ENCODE results near the gene IGF2R.
"Not testable (repeated sequence)": the region's sequence is repeated elsewhere in the genome, so short reads cannot be mapped to it uniquely, and the experiment has no call there.

Gene IGF2R

GRCh38 chr6:159968295-159969203 lies at the start of gene IGF2R:
TSS of gene IGF2R (plus strand) at chr6:159969082. CDS start at chr6:159969247, 165 bp downstream.
- peak; percentile 92 for DNase-seq (ENCODE audit: low spot score)

GRCh38 chr6:159919800-159920199 lies 49.1 kb upstream of the IGF2R start:
- no peak for DNase-seq (ENCODE audit: low spot score)

- not testable (repeated sequence) for DNase-seq (ENCODE audit: low spot score)
Measured at GRCh38 chr6:159924150-159924549, 44.7 kb upstream of the IGF2R start.

GRCh38 chr6:159926542-159927203 lies 42.2 kb upstream of the IGF2R start:
- DNase-seq (ENCODE audit: low spot score) = no peak

- DNase-seq (ENCODE audit: low spot score) = peak; percentile 43
Measured at GRCh38 chr6:159929819-159930218, 39.1 kb upstream of the IGF2R start.

GRCh38 chr6:159931112-159931511 lies 37.8 kb upstream of the IGF2R start:
- DNase-seq (ENCODE audit: low spot score) = peak; percentile 92

GRCh38 chr6:159931846-159932245 lies 37.0 kb upstream of the IGF2R start:
- no peak for DNase-seq (ENCODE audit: low spot score)

GRCh38 chr6:159933077-159933476 lies 35.8 kb upstream of the IGF2R start:
- no peak for DNase-seq (ENCODE audit: low spot score)

GRCh38 chr6:159934181-159934580 lies 34.7 kb upstream of the IGF2R start:
- no peak for DNase-seq (ENCODE audit: low spot score)

- no peak for DNase-seq (ENCODE audit: low spot score)
Measured at GRCh38 chr6:159935065-159935464, 33.8 kb upstream of the IGF2R start.

- DNase-seq (ENCODE audit: low spot score) = no peak
Measured at GRCh38 chr6:159935633-159936032, 33.2 kb upstream of the IGF2R start.

- no peak for DNase-seq (ENCODE audit: low spot score)
Measured at GRCh38 chr6:159939591-159940016, 29.3 kb upstream of the IGF2R start.

GRCh38 chr6:159941286-159942113 lies 27.4 kb upstream of the IGF2R start:
- peak; percentile 70 for DNase-seq (ENCODE audit: low spot score)

GRCh38 chr6:159943101-159943632 lies 25.7 kb upstream of the IGF2R start:
- DNase-seq (ENCODE audit: low spot score) = no peak

- no peak for DNase-seq (ENCODE audit: low spot score)
Measured at GRCh38 chr6:159943968-159944598, 24.8 kb upstream of the IGF2R start.

GRCh38 chr6:159945801-159946392 lies 23.0 kb upstream of the IGF2R start:
- no peak for DNase-seq (ENCODE audit: low spot score)

GRCh38 chr6:159946912-159947311 lies 22.0 kb upstream of the IGF2R start:
- no peak for DNase-seq (ENCODE audit: low spot score)

GRCh38 chr6:159948199-159948598 lies 20.7 kb upstream of the IGF2R start:
- no peak for DNase-seq (ENCODE audit: low spot score)

- no peak for DNase-seq (ENCODE audit: low spot score)
Measured at GRCh38 chr6:159951772-159952171, 17.1 kb upstream of the IGF2R start.

- DNase-seq (ENCODE audit: low spot score) = no peak
Measured at GRCh38 chr6:159952289-159953005, 16.4 kb upstream of the IGF2R start.
